Ishikawa (cell line): ENCODE measurements around the gene SMARCD3.

Experiments
- CEBPB ChIP-seq: IDR thresholded peaks from 2 replicates; pipeline ENCODE4 v1.6.1; 2012
- CREB1 ChIP-seq: IDR thresholded peaks from 2 replicates; pipeline ENCODE4 v1.6.1; 2012; ENCODE audit warnings: low read depth
- EGR1 ChIP-seq: IDR thresholded peaks from 2 replicates; pipeline ENCODE4 v1.6.1; 2012
- EP300 ChIP-seq: IDR thresholded peaks from 2 replicates; pipeline ENCODE4 v1.6.1; 2012; ENCODE audit warnings: borderline replicate concordance
- FOXM1 ChIP-seq: IDR thresholded peaks from 2 replicates; pipeline ENCODE4 v1.6.1; 2012; ENCODE audit warnings: low read depth, borderline replicate concordance
- MAX ChIP-seq: IDR thresholded peaks from 2 replicates; pipeline ENCODE4 v1.6.1; 2012
- NFIC ChIP-seq: IDR thresholded peaks from 2 replicates; pipeline ENCODE4 v1.6.1; 2012
- RAD21 ChIP-seq: IDR thresholded peaks from 2 replicates; pipeline ENCODE4 v1.6.1; 2012; ENCODE audit warnings: low read depth
- TAF1 ChIP-seq: IDR thresholded peaks from 2 replicates; pipeline ENCODE4 v1.6.1; 2012; ENCODE audit warnings: low read depth, mild to moderate bottlenecking
- TCF12 ChIP-seq: IDR thresholded peaks from 2 replicates; pipeline ENCODE4 v1.6.1; 2012; ENCODE audit warnings: low read depth
- TEAD4 ChIP-seq: IDR thresholded peaks from 2 replicates; pipeline ENCODE4 v1.6.1; 2012
- YY1 ChIP-seq: IDR thresholded peaks from 2 replicates; pipeline ENCODE4 v1.6.1; 2012; ENCODE audit warnings: low read depth
- TF ChIP-seq, protein P1 (sequence below): IDR thresholded peaks from 2 replicates; pipeline ENCODE4 v1.6.1; 2012
- TF ChIP-seq, protein P2 (sequence below): IDR thresholded peaks from 2 replicates; pipeline ENCODE4 v1.6.1; 2012; ENCODE audit warnings: low read depth, mild to moderate bottlenecking

DNA sequence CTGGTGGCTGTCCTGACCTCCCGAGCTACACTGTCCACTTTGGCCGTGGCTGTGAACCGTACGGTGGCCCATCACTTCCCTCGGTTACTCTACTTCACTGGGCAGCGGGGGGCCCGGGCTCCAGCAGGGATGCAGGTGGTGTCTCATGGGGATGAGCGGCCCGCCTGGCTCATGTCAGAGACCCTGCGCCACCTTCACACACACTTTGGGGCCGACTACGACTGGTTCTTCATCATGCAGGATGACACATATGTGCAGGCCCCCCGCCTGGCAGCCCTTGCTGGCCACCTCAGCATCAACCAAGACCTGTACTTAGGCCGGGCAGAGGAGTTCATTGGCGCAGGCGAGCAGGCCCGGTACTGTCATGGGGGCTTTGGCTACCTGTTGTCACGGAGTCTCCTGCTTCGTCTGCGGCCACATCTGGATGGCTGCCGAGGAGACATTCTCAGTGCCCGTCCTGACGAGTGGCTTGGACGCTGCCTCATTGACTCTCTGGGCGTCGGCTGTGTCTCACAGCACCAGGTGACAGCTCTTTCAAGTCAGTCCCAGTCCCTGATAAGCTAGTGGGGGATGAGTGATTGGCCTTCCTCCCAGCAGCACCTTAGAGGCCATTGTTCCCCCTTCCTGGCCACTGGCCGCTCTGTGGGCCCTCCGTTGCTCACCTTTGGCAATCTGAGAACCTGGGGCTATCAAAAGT is 13.3 kb downstream of the SMARCD3 start:
- TF ChIP-seq CREB1 (no peak), TAF1 (no peak), RAD21 (no peak), CEBPB (no peak), YY1 (no peak), TEAD4 (no peak), EP300 (no peak), NFIC (no peak), MAX (no peak), EGR1 (no peak), FOXM1 (no peak), TCF12 (no peak)
- TF ChIP-seq, protein P1, sequence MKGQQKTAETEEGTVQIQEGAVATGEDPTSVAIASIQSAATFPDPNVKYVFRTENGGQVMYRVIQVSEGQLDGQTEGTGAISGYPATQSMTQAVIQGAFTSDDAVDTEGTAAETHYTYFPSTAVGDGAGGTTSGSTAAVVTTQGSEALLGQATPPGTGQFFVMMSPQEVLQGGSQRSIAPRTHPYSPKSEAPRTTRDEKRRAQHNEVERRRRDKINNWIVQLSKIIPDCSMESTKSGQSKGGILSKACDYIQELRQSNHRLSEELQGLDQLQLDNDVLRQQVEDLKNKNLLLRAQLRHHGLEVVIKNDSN = no peak
- TF ChIP-seq, protein P2, sequence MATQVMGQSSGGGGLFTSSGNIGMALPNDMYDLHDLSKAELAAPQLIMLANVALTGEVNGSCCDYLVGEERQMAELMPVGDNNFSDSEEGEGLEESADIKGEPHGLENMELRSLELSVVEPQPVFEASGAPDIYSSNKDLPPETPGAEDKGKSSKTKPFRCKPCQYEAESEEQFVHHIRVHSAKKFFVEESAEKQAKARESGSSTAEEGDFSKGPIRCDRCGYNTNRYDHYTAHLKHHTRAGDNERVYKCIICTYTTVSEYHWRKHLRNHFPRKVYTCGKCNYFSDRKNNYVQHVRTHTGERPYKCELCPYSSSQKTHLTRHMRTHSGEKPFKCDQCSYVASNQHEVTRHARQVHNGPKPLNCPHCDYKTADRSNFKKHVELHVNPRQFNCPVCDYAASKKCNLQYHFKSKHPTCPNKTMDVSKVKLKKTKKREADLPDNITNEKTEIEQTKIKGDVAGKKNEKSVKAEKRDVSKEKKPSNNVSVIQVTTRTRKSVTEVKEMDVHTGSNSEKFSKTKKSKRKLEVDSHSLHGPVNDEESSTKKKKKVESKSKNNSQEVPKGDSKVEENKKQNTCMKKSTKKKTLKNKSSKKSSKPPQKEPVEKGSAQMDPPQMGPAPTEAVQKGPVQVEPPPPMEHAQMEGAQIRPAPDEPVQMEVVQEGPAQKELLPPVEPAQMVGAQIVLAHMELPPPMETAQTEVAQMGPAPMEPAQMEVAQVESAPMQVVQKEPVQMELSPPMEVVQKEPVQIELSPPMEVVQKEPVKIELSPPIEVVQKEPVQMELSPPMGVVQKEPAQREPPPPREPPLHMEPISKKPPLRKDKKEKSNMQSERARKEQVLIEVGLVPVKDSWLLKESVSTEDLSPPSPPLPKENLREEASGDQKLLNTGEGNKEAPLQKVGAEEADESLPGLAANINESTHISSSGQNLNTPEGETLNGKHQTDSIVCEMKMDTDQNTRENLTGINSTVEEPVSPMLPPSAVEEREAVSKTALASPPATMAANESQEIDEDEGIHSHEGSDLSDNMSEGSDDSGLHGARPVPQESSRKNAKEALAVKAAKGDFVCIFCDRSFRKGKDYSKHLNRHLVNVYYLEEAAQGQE = no peak
